SK-MEL-5 (cell line): ENCODE results near the gene WDR6. TPM values are rescaled to one million over a fixed set of nuclear protein-coding genes. Genes with fewer than 3 reads are reported as not detected.

Experiments
- DNase-seq: peaks from one replicate; pipeline ENCODE4 v3.0.0-alpha.2; 2016; ENCODE audit warnings: low read depth, low spot score
- in situ Hi-C: cut with HindIII; loops from 2 replicates; pipeline ENCODE4 v1.10.0; 2016; ENCODE audit warnings: low sequenced_read_pairs, high pct_unique_total_duplicates, low pct_unique_long_range_greater_than_20kb
- polyA plus RNA-seq, 2 experiments: library from polyadenylated mRNA; depleted of rRNA; stranded (reverse); fragments of >200 nt; gene quantifications; 2 replicates each; pipeline ENCODE4 v1.2.3, GENCODE V29; 2015
- total RNA-seq: library from RNA; depleted of rRNA; stranded (reverse); fragments of >200 nt; shearing (Covaris generic); gene quantifications from 2 replicates; pipeline ENCODE4 v1.2.3, GENCODE V29; 2014; rRNA removed

Gene WDR6
- total RNA-seq: 25.7 and 27.3 TPM in 2 replicates
- polyA plus RNA-seq (2015; cell fraction: cytosol; rRNA removed): 48.3 and 53.6 TPM in 2 replicates
- polyA plus RNA-seq (2015; cell fraction: nucleus; rRNA removed): 221 and 249 TPM in 2 replicates

DNA sequence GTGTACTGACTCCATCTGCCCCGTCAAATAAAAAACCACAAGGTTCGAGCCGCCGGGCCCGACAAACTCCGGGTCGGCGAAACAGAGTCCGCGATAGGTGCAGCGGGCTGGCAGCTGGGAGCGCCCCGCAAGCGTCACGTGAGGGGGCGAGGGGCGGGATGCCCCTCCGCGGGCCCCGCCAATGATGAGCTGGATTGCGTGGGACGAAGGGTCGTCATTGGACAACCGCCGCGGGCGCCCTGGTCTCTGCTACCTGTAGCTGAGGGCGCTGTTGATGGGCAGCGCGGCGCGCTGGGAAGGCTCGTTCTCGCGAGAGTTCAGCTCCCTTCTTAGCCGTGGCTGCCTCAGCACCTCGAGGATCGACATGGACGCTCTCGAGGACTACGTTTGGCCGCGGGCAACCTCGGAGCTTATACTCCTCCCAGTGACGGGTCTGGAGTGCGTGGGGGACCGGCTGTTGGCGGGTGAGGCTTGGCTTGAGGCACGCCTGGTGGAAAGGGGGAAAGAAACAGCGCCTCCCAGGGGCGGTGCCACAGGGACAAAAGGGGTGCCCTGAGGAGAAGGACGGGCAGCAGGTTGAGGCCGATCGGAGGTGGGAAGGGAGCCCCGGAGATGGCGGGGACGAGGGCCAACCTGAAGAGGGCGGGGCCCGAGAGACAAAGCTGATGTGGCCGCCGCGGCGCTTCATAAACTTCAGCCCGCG, at the start of gene WDR6:
WDR6 (plus strand) TSS at position 324 of the 703 bp plus-strand sequence; CDS start at position 365, 41 bp downstream.
- in situ Hi-C loops: no loop called here
- peak; percentile 92 for DNase-seq

- DNase-seq: peak; percentile 7
- in situ Hi-C loops: no loop called here
These were observed 46.3 kb upstream of the WDR6 start for GRCh38 chr3:48960841-48961413.

GRCh38 chr3:48962340-48962739, 44.9 kb upstream of the WDR6 start:
- no peak for DNase-seq
- in situ Hi-C loops: no loop called here

DNA sequence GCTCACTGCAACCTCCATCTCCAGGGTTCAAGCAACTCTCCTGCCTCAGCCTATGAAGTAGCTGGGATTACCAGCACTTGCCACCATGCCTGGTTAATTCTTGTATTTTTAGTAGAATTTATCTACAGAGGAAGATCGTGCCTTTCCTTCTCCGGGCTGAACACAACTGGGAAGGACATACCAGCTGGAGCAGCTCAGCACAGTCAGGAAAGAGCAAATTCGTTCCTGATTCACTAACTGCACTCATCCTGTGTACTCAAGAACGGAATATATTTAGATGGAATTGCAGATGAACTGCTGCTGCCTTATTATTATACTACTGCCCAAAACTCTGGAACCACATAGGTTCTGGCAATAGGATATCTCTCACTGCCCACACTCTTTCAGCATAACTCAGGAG, 44.3 kb upstream of the WDR6 start:
- in situ Hi-C loops: no loop called here
- DNase-seq: no peak

- in situ Hi-C loops: no loop called here
These were observed 43.6 kb upstream of the WDR6 start for GRCh38 chr3:48963591-48963990.

DNA sequence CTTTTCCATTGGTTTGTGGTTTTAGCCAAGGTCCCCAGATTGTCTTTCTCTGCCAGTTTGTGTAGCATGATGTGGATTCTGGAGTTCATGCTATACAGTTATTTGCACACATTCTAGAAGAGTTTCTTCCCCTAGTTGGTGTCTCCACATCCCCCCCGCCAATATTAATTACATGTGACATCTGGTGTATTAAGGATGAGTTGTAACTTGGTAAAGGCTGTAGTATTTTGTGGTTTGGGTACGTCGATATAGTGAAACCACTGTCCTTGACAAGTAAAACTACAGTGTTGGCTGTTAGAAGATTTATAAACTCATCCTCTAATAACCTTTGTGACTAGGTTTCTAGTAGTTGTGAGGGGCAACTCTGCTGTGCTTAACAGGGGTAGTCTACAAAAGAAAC, 40.8 kb upstream of the WDR6 start:
- in situ Hi-C loops: no loop called here
- no peak for DNase-seq

More at GRCh38 chr3:48963591-48963990, 43.6 kb upstream of the WDR6 start:
- DNase-seq: no peak

DNA sequence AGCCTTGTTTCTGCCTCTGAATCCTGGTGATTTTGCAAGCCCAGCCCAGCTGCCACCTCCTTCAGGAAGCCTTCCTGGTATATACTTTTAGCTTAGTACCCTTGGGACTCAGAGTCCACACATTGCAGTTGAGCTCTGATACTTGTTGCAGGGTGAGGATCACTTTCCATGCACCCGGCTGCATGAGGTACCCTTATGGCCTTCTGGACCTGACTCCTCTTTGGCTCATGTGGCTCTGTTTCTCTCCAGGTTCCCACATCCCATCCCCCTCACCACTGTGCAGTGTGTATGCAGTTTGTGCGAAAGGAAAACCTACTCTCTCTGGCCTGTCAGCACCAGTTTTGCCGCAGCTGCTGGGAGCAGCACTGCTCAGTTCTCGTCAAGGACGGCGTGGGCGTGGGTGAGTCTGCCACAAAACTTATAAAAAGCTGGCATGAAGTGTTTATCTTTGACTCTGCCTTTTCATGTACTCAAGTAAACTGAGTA, 40.3 kb upstream of the WDR6 start:
- in situ Hi-C loops: no loop called here
- DNase-seq: no peak

- in situ Hi-C loops: no loop called here
- no peak for DNase-seq
These were observed 36.6 kb upstream of the WDR6 start for GRCh38 chr3:48970586-48970985.

DNA sequence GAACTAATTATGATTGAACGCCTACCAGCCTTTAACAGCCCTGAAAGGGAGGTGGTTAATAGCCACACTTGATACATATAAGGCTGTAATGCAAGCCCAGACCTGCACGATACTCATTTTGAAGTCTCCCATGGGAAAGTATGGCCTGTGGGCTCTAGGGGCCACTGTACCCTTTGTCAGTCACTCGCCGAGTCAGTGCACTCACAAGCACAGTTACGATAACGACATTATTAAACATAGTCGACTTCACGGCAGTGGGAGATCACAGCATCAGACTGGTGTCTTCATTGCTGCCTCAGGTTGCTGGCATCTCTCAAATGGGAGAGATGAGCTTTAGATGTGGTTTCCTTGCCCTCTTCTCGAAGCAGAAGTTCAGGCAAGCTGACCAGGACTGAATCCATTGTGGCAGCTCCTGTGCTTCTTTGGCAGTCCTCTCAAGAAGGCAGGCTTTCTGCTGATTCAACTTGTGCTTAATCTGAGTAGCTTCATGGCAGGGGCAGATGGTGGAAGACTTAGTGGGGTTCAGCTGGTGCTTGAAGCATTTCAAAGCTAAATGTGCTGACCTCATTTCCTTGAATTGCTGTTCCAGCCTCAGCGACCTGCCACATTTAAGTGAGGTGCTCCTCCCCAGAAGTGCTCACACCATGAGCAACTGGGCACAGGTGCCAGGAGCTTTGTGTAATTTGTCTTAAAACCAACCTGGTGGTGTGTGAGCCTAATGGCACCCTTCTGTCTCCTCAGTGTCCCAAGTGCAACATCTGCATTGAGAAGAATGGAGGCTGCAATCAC, 32.9 kb upstream of the WDR6 start:
- in situ Hi-C loops: no loop called here

GRCh38 chr3:48979451-48979850, 27.7 kb upstream of the WDR6 start:
- in situ Hi-C loops: no loop called here
- DNase-seq: no peak

More for the DNA sequence above, 32.9 kb upstream of the WDR6 start:
- no peak for DNase-seq

- in situ Hi-C loops: no loop called here
- no peak for DNase-seq
These were observed 26.9 kb upstream of the WDR6 start for GRCh38 chr3:48980295-48980694.

- in situ Hi-C loops: no loop called here
- DNase-seq: no peak
These were observed 25.2 kb upstream of the WDR6 start for GRCh38 chr3:48982016-48982415.

DNA sequence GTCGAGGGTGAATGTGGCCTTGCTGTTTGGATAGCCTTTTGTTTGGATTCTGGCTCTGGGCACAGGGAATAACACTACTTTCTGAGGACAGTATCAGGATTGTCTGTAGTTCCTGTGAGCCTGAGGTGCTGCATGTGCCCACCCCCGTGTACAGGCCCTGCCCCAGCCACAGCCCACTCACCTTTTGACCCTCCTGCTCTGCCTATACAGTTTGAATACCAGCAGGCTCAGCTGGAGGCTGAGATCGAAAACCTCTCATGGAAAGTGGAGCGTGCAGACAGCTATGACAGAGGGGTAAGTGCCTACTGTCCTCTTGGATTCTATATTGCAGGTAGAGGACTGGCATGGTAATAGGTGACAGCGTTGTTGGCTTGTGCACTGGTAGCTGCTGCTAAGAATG, 24.5 kb upstream of the WDR6 start:
- in situ Hi-C loops: no loop called here

DNA sequence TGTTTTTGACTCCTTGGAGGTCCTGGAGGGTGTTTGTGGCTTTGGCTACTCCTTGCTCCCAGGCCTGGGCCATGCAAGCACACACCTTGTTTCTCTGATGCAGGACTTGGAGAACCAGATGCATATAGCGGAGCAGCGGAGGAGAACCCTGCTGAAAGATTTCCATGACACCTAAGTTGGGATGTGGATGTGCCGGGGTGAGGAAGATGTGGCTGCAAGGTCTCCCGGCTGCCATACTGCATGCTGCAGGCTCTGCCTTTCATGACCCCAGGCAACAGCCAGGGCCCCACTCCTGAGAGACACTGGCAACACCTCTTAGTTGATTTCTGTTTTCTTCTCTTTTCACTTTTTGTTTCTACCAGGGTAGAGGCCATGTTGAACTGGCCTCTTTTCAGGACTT, 24.1 kb upstream of the WDR6 start:
- in situ Hi-C loops: no loop called here
- DNase-seq: no peak

More for the DNA sequence above, 24.5 kb upstream of the WDR6 start:
- no peak for DNase-seq

GRCh38 chr3:48984663-48985062, 22.5 kb upstream of the WDR6 start:
- peak; percentile 12 for DNase-seq
- in situ Hi-C loops: no loop called here

DNA sequence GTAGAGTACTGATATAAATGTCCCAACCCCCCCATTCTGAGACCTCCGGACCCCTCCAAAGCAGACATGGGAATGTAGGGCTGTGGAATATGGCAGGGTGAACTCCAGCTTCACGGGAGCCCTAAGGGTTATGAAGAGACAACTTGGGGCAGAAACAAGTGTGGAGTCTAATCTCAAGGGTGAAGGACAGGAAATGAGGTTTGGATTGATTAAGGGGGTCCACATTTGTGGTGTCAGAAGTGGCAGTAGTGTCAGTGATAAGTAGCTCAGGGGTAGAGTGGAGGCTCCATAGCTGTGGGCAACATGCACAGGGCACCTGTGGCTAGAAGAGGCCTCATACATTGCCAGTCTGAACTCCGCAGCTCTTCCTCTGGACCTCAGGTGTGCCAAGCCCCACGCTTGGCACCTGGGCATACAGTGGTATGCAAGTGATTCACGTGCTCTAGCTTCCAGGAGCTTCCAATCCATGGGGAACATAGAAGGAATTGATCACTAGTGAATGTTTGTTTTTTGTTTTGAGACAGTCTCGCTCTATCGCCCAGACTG, 21.3 kb upstream of the WDR6 start:
- in situ Hi-C loops: no loop called here
- no peak for DNase-seq

DNA sequence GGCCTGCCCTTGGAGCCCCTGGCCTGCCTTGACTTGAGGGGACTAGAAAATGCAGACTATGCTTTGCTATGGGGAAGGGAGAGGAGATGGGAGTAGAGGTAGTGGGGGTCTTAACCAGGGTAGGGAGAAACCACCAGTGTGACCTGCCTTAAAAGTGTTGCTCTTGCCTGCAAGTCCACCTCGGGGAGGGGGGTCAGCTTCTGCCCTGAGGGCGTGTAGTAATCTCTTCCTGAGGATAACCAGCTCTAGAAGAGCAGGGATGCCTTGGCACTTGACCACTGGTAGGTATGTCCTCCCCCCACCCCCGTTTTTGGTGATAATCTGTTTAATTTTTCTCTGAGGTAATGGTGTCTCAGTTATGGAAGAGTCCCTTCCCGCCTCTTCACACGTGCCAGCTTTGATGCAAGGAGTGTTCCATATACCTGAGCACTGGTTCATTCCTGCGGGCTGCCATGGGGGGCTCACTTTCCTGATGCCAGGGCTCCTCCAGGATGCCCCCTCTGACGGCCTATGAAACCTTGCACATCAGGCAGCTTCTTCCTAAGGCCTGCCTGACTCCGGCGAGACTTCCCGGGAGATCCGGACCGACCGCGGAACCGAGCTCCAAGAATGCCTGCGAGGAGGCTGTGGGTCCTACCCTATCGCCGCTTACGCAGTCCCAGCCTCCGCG, 17.9 kb upstream of the WDR6 start:
- in situ Hi-C loops: no loop called here
- DNase-seq: no peak
